ENCODE data around the gene CRY1. TPM values are rescaled to one million over a fixed set of nuclear protein-coding genes. Genes with fewer than 3 reads are reported as not detected.

Gene CRY1
- total RNA-seq, 4 donors from 2014 or later = 11.1 to 22.7 (median 11.7) TPM

GRCh38 chr12:107122452-107122958 is 29.2 kb upstream of the CRY1 start:
- no peaks in the 10 kb centered on the region for H3K4me1 ChIP-seq
- TF ChIP-seq POLR2A (IDR thresholded peaks at IDR 0.05) (no peak), CTCF (IDR thresholded peaks at IDR 0.05 in 4 of 5, conservative IDR thresholded peaks at IDR 0.05 in 1 of 5) (no peak)
- ATAC-seq = no peak
- no peak for DNase-seq
- no peaks in the 10 kb centered on the region for H3K36me3 ChIP-seq
- peaks cover 0 to 3% (median 0%) of the 10 kb centered on the region in 3 donors for H3K27me3 ChIP-seq
- in situ Hi-C loops (cut with MboI; ENCODE audit: low sequenced_read_pairs in 4 of 4) (loop anchor here in 2 of 4 donors (25.0 kb wide), 1 partner anchor 735 kb away; no protein-coding TSS in a partner anchor), intact Hi-C loops (cut with DNase I; ENCODE audit: low total_unique reads) (no loop called here)
- H3K4me3 ChIP-seq = no peak overlapping the region
- H3K27ac ChIP-seq = no peak overlapping the region
- no peaks in the 10 kb centered on the region for H3K9me3 ChIP-seq

- TF ChIP-seq POLR2A (IDR thresholded peaks at IDR 0.05) = no peak
- no peak for TF ChIP-seq CTCF (IDR thresholded peaks at IDR 0.05 in 4 of 5, conservative IDR thresholded peaks at IDR 0.05 in 1 of 5)
- DNase-seq = no peak
- Histone ChIP-seq H3K4me1 (no peaks in the 10 kb centered on the region), H3K4me3 (no peak overlapping the region), H3K9me3 (no peaks in the 10 kb centered on the region), H3K27ac (no peak overlapping the region), H3K27me3 (peaks cover 0 to 3% (median 0%) of the 10 kb centered on the region in 3 donors), H3K36me3 (no peaks in the 10 kb centered on the region)
- in situ Hi-C loops (cut with MboI; ENCODE audit: low sequenced_read_pairs in 4 of 4) = loop anchor here in 2 of 4 donors (25.0 kb wide), 1 partner anchor 732 kb away; no protein-coding TSS in a partner anchor
- intact Hi-C loops (cut with DNase I; ENCODE audit: low total_unique reads) = no loop called here
- no peak for ATAC-seq
These were observed 25.7 kb upstream of the CRY1 start for GRCh38 chr12:107119091-107119490.

GRCh38 chr12:107118624-107119023 is 25.3 kb upstream of the CRY1 start:
- Histone ChIP-seq H3K4me3 (no peak overlapping the region), H3K4me1 (no peaks in the 10 kb centered on the region), H3K36me3 (no peaks in the 10 kb centered on the region), H3K9me3 (no peaks in the 10 kb centered on the region), H3K27me3 (peaks cover 0 to 3% (median 0%) of the 10 kb centered on the region in 3 donors), H3K27ac (no peak overlapping the region)
- no peak for TF ChIP-seq CTCF (IDR thresholded peaks at IDR 0.05 in 4 of 5, conservative IDR thresholded peaks at IDR 0.05 in 1 of 5)
- TF ChIP-seq POLR2A (IDR thresholded peaks at IDR 0.05) = no peak
- intact Hi-C loops (cut with DNase I; ENCODE audit: low total_unique reads) (no loop called here), in situ Hi-C loops (cut with MboI; ENCODE audit: low sequenced_read_pairs in 4 of 4) (loop anchor here in 2 of 4 donors (25.0 kb wide), 1 partner anchor 731 kb away; no protein-coding TSS in a partner anchor)
- ATAC-seq (no peak), DNase-seq (no peak)

- H3K4me1 ChIP-seq = no peaks in the 10 kb centered on the region
- no peaks in the 10 kb centered on the region for H3K36me3 ChIP-seq
- DNase-seq = no peak
- no peak for TF ChIP-seq CTCF (IDR thresholded peaks at IDR 0.05 in 4 of 5, conservative IDR thresholded peaks at IDR 0.05 in 1 of 5)
- no peak overlapping the region for H3K4me3 ChIP-seq
- ATAC-seq = no peak
- H3K27me3 ChIP-seq = no peaks in the 10 kb centered on the region
- intact Hi-C loops (cut with DNase I; ENCODE audit: low total_unique reads) (no loop called here), in situ Hi-C loops (cut with MboI; ENCODE audit: low sequenced_read_pairs in 4 of 4) (loop anchor here in 2 of 4 donors (25.0 kb wide), 1 partner anchor 728 kb away; no protein-coding TSS in a partner anchor)
- H3K27ac ChIP-seq = no peak overlapping the region
- H3K9me3 ChIP-seq = no peaks in the 10 kb centered on the region
These were observed 21.8 kb upstream of the CRY1 start for GRCh38 chr12:107115119-107115518.

- intact Hi-C loops (cut with DNase I; ENCODE audit: low total_unique reads) = no loop called here
- in situ Hi-C loops (cut with MboI; ENCODE audit: low sequenced_read_pairs in 4 of 4) = loop anchor here in 2 of 4 donors (25.0 kb wide), 1 partner anchor 724 kb away; no protein-coding TSS in a partner anchor
- TF ChIP-seq CTCF (IDR thresholded peaks at IDR 0.05 in 4 of 5, conservative IDR thresholded peaks at IDR 0.05 in 1 of 5) (no peak), POLR2A (IDR thresholded peaks at IDR 0.05) (no peak)
- Histone ChIP-seq H3K27me3 (no peaks in the 10 kb centered on the region), H3K36me3 (no peaks in the 10 kb centered on the region), H3K27ac (no peak overlapping the region), H3K9me3 (no peaks in the 10 kb centered on the region), H3K4me3 (no peak overlapping the region), H3K4me1 (no peaks in the 10 kb centered on the region)
- DNase-seq (no peak), ATAC-seq (no peak)
These were observed 18.0 kb upstream of the CRY1 start for GRCh38 chr12:107111314-107111713.

All from gastrocnemius medialis (tissue), 4 donors.